HG02870 (cell line): Measurements from ENCODE around the gene DYSF.
"Not testable (repeated sequence)": the region's sequence is repeated elsewhere in the genome, so short reads cannot be mapped to it uniquely, and the experiment has no call there.

Experiments
- ATAC-seq: cut with Tn5 transposase; IDR thresholded peaks from one replicate; pipeline ENCODE4 v1.9.1; 2021; ENCODE audit warnings: mild to moderate bottlenecking, moderate library complexity; ENCODE audit not compliant: unreplicated experiment

Gene DYSF

DNA sequence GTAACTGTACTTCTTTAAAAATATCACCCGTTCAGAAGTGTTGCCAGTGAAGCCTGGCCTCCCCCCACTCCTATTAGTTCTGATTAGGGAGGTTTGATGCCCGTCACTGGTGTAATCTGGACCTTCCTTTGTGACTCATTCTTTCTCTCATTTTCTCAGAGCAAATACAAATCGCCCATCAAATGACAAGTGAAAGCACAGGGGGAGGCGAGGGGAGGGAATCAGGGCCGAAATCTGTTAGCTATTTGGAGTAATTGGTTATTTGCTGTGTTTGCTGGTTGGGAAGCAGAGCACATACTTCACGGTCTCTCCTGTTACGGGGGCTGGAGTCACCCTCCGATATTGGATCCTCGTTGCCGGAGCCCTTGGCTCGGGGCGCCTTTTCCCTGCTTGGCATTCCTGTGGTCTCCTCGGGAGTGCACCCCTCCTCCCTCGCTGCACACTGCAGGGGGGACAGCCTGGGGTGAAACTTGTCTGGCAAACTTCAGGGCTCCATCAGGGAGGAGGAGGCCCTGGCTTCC is 178.1 kb downstream of the DYSF start:
- no peak for ATAC-seq

DNA sequence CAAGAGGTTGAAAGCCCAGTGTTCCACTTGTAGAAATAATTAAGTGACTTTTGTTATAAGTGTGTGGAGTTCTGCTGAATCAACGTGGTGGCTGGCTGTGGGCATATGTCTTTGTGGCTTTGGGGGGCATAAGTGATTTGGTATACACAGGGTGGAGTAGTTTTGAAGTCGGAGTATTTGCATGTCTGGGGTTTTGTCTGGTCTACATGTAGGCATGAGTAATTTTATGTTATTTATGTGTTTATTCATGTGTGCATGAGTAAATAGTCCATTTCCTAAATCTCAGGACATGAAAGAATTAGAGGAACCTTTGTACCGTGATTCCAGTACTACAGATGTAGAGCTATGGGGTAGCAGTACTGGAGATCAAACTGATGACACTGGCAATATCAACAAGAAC is 179.7 kb downstream of the DYSF start:
- ATAC-seq = no peak

DNA sequence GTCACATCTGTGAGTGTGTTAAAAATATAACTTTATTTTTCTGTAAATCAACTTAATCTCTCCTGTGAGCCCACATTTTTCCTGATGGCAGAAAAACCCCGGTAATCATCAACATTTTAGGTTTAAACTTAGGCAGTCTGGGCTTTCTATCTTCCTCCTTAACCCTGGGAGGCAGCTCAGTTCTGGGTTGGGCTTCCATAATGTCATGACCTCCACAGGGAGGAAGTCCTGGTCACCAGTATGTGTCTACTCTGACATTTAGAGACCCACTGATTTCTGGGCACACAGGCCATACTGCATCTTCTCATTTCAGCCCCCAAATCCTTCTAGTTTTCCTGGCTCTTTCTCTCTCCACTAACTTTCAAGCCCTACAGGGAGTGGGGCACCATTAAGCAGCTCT is 181.2 kb downstream of the DYSF start:
- ATAC-seq = no peak

DNA sequence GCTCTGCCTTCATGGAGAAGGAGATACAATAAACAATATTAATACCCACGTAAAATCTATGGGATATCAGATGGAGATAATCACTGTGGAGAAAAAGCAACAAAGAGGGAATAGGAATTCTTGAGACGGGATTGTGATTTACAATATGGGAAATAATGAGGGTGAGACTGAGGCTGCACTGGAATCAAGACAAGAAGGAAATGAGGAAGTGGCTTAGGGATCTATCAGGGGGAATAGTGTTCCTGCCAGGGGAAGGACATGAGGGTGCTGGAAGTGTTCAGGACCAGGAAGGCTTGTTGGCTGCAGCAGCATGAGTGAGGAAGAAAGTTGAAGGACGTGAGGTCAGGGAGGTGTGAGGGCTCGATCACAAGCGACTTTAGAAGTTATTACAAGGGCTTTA is 182.4 kb downstream of the DYSF start:
- ATAC-seq = no peak

DNA sequence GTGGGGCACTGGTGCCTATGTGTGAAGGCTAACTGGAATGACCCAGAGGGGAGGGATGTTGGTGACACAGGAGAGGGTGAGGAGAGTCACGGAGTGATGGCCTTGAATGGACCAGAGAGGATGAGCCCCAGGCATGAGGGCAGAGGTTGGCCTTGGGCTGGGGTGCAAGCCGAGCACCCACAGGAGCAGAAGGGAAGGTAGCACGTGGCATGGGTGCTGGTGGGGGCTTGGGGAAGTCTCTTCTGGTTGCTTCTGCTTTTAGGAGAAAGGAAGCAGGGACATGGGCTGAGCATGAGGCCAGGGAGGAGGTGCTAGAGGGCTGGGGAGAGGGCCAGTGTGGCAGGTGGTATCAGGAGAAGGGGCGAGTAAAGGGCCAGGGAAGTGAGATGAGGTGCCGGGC is 183.8 kb downstream of the DYSF start:
- no peak for ATAC-seq

DNA sequence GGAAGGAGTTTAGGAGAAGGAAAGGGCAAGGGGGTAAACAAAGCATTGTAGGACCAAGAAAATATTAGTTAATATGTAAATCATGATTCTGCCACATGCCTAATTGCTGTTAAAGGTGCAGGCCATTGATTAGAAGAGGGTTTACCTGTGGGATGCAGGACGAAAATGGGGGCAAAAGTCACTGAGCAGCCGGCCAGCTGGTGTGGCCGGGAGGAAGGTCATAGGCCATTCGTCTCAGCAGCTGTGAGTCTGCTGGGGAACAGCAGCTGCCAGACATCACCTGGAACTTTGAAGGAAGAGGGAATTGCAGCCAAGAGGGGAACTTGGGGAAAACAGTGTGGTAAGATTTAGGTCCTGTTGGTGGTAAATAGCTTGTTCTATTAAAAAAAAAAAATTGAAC is 184.4 kb downstream of the DYSF start:
- no peak for ATAC-seq

DNA sequence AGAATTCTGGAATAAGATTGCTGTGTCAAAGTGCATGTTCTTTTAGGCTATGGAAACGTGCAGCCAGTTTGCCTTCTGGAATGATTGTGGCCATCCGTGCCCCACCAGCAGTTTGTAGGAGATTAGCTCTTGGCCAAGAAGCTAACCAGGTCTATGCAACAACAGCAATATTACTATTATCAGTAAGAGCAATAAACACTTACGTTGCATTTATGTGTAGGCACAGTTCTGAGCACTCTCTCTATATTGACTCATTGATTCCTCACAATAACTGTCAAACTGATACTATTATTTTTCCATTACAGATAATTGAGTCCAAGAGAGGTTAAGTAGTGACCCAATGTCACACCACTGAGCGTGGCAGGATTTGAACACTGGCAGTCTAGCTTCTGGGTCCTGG is 186.4 kb downstream of the DYSF start:
- no peak for ATAC-seq

DNA sequence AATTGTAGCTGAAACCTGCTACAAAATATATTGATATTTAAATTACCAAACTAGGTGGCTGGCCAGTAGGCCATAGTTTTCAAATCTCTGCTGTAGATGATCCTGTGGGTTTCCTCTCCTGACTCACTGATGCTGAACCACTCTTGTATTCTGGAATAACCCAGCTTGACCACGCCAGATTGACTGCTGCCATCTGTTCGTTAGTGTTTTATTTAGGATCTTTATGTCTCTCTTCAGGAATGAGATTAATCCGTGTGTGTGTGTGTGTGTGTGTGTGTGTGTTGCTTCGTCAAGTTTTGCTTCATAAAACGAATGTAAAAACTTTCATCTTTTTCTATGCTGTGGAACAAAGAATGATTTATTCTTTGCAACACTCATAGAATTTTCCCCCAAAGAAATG is 187.1 kb downstream of the DYSF start:
- no peak for ATAC-seq

DNA sequence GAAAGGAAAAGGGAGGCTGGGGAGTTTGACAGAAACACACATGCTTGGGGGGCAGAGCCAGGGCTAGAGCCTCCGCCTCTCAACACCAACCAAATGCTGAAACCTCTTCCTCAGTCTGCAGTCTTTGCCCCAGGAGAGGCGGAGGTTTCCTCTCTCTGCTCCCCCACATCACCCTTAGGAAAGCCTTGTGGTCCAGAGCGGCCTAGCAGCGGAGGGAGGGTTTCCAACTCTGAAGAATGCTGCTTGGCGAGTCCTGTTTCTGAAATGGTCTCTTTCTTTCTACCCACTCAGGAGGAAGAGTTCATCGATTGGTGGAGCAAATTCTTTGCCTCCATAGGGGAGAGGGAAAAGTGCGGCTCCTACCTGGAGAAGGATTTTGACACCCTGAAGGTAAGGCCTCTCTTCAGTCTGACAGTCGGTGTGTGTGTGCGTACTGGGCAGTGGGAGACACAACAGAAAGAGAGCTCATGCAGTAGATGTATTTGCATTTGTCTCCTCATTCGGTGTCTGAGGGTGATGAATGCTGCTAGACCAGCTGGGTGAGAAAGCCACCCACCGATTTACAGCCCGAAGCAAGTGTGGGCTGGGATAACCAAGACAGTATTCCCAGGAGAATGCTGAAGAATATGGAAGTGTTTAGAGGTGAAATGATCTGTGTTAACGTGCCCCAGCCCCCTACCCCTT is 190.5 kb downstream of the DYSF start:
- ATAC-seq = no peak

DNA sequence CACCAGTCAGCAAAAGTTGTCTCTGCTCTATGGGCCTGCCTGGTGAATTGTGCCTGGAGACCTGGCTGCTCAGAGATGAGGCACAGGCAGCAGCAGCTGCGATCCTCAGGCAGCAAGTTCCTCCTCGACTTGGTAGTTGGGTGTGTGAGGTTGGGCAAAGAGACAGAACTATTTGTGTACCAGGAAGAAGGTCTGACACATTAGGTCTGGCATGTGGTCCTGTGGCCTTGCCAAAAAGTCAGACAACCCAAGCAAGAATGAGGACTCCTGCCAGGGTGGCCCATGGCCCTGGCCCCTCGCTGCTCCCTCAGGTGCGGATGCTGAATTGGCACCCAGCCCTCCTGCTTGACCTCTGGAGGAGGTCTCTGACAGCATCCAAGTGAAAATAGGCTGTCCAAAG is 192.7 kb downstream of the DYSF start:
- ATAC-seq = no peak

DNA sequence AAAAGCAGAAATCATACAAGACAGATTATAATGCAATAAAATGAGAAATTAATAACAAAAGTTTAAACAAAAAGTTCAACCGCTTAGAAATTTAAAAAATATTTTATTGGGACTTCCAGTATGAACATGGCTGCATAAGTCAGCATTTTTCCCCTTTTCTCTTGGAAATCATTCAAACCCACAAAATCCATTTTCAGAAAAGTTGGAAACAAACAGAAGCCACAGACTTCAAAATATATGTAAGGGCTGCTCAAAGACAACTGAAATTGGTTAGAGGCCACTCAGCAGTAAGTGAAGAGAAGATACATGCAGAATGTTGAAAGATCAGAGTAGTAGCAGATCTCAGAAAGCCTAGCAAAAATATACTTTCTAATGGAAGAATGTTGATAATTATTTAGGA is 194.0 kb downstream of the DYSF start:
- ATAC-seq = no peak

DNA sequence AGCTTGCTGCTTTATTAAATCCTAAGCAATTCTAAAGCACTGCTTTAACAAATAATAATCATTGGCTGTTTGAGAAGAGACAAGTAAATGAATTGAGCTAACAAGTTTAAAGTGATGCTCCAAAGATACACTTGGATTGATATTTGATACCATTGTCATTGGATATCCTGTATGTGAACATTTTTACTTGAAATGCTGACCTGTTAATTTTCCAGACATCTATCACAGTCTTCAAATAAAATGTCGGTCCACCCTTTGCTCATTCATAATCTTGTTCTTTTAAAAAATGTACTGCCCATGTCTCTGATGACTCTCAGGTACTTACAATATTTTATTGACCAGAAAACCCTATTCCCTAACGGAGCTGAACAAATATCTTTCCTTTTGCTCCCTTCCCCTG is 202.1 kb downstream of the DYSF start:
- ATAC-seq = no peak

DNA sequence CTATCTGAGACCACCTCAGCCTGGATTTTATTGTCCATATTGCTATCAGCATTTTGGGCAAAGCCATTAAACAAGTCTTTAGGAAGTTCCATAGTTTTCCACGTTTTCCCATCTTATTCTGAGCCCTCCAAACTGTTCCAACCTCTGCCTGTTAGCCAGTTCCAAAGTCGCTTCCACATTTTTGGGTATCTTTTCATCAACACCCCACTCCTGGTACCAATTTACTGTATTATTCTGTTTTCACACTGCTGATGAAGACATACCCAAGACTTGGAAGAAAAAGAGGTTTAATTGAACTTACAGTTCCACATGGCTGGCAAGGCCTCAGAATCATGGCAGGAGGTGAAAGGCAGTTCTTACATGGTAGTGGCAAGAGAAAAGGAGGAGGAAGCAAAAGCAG is 204.9 kb downstream of the DYSF start:
- ATAC-seq = not testable (repeated sequence)

DNA sequence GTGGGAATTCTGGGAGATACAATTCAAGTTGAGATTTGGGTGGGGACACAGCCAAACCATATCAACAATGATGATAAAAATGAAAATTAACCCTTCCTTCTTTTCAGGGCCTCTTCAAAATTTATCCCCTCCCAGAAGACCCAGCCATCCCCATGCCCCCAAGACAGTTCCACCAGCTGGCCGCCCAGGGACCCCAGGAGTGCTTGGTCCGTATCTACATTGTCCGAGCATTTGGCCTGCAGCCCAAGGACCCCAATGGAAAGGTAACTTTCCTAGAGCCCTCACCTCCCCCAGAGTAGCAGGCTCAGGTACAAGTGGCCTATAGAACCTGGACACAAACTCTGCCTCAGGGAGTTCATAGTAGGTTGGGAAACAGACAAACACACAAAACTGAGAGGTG is 205.4 kb downstream of the DYSF start:
- ATAC-seq = no peak

DNA sequence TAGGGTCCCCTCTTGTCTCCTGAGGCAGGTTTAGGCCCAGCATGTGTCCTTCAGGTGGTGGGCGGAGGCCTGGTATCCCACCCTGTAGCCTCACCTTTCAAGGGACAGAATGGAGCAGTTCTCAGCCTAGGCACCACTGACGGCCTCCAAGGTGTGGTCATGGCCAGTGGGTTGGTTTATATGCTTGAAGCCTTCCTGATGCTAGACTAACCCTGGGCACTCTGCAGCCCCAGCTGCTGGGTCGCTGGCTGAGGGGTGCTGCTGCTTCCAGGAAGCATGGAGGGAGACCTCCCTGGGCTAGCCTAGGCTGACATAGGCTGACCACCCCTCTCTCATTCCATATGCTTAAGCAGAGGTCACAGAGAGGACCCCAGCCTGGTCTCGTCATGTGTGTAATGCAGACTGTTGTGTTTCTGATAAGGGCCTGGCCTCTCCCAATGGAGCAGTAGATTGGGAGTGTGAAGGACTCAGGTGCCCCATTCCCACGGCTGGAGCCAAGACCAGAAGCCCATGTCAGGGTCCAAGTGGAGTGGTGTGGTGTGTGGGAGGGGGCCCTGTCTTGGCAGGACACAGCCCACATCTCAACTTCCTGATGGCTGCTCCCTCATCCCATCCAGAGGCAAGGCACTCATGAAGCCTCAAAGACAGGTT is 206.6 kb downstream of the DYSF start:
- no peak for ATAC-seq

DNA sequence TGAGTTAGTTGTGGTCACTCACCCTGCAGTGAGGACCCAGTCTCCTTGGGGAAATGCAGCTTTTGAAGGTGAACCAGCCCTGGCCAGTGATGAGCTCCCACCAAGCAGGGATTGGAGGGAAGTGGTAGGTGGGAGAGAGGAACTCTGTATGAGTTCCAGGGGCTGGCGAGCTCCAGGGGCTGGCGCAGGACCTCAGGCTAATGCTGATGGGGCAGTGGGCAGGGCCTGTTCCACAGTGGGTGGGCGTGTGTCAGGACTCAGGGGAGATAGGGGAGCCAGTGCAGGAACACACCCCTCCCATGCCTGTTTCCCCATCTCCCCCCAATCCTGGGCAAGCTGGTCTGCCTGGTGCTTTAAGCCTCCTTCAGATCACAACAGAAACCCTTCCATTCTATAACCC is 208.4 kb downstream of the DYSF start:
- ATAC-seq = no peak

DNA sequence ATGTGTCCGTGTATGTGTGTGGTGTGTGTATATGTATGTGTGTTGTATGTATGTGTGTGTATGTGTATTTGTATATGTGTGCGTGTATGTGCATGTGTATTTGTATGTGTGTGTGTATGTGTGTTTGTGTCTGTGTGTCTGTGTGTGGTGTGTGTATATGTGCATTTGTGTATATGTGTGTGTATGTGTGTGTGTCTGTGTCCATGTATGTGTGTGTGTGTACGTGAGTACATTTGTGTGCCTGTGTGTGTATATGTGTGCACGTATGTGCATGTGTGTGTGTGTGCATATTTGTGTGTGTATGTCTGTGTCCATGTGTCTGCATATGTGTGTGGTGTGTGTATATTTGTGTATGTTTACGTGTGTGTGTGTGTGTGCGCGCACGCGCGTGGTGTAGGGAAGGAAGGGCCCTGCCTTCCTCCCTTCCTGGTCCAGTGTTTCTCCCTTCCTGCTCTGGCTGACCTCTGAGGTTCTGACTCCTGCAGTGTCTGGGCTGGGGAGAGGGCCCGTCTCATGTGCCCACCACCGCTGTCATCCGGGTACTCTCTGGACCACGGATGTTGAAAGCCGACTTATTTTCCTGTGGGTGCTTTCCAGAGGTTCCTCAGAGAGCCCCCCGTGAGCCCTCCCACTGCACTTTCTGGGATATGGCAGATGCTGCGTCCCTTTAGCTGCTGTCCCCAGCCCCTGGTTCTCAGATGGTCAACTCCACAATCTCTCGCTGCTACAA is 209.5 kb downstream of the DYSF start:
- no peak for ATAC-seq

DNA sequence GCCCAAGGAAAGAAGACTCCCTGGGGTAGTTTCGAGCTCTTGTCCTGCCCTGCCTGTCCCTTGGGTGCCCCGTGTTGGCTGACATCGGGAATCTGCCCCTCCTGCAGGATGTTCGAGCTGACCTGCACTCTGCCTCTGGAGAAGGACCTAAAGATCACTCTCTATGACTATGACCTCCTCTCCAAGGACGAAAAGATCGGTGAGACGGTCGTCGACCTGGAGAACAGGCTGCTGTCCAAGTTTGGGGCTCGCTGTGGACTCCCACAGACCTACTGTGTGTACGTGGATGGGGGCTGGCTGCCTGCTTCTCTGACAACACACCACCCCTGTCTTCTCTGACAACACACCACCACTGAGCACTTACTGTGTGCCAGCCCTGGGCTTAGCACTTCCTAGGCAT is 210.8 kb downstream of the DYSF start:
- no peak for ATAC-seq

DNA sequence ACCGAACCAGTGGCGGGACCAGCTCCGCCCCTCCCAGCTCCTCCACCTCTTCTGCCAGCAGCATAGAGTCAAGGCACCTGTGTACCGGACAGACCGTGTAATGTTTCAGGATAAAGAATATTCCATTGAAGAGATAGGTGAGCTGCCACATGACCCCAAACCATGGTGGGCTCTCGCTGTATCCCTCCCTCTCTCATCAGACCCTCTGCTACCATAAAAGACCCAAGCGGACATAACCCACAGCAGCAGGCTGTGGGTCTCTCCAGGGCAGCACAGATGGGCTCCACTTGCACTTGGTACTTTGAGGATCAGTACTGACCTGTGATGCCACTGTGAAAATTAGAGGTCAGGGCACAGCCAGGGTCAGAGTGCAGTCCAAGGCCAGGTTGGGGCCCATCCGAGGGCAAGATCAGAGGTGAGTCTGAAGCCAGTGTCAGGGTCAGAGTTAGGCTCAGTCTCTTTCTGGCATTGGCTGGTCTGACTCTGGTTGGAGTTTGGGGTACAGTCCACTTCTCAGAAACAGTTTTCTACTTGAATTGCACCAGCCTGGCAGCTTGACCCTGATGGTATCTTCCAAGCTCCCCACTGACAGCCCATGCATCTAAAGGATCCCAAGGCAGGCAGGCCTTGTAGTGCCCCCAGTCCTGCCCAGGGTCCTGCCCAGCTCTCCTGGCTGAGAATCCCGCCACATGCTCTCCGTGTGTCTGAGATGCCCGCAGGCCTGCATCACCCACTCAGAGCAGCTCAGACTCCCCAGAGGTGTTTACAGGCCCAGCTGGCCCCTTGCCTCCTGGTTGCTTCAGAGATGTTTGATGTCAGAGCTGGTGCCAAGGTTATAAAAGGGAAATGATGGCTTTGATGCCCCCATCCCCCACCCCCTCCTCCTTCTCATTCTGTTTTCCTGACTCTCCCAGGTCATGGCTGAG is 212.1 kb downstream of the DYSF start:
- ATAC-seq = no peak

DNA sequence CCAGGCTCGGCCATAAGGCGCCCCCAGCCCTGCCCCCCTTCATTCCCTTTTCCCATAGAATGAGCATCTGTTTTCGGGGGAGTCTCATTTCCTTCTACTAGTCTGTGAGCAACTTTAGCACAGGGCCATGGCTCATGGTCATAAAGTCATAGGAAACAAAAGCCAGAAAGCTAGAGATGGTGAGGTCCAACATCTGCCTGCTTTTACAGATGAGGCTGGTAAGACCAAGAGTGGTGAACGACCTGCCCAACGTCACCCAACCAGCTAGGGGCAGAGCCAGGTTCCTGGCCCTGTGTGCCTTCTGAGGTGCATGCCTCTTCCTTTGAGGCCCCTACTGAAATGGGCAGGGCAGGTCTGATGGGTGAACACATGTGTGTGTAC is 212.7 kb downstream of the DYSF start:
- no peak for ATAC-seq
